ENCODE measurements around the gene LARGE2.

LARGE2 gene

DNA sequence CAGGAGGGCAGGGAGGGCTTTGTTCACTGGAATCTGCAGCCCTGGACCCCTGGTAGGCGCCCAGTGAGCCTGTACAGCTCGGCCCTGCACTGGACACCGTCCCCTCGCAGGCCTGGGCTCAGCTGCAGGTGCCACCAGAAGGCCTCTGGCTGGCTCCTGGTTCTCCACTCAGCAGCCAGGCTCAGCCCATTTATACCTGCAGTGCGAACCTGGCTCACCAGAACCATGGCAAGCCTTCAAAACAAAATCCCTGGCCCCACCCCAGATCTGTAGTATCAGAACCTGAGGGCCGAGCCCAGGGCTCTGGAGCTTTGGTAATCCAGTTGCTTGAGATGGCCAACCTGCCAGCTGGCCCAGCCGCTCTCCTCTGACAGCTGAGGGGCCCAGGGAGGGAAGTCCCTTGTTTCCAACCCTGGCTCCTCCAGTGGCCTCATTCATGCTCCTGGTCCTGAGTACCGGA is 14.5 kb upstream of the LARGE2 start:
- peak; percentile 9 for ATAC-seq
- TF ChIP-seq, protein P1, sequence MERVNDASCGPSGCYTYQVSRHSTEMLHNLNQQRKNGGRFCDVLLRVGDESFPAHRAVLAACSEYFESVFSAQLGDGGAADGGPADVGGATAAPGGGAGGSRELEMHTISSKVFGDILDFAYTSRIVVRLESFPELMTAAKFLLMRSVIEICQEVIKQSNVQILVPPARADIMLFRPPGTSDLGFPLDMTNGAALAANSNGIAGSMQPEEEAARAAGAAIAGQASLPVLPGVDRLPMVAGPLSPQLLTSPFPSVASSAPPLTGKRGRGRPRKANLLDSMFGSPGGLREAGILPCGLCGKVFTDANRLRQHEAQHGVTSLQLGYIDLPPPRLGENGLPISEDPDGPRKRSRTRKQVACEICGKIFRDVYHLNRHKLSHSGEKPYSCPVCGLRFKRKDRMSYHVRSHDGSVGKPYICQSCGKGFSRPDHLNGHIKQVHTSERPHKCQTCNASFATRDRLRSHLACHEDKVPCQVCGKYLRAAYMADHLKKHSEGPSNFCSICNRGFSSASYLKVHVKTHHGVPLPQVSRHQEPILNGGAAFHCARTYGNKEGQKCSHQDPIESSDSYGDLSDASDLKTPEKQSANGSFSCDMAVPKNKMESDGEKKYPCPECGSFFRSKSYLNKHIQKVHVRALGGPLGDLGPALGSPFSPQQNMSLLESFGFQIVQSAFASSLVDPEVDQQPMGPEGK (CRISPR knock-in tag; IDR thresholded peaks at IDR 0.05; ENCODE audit: borderline replicate concordance), result no peak
- TF ChIP-seq, protein P2, sequence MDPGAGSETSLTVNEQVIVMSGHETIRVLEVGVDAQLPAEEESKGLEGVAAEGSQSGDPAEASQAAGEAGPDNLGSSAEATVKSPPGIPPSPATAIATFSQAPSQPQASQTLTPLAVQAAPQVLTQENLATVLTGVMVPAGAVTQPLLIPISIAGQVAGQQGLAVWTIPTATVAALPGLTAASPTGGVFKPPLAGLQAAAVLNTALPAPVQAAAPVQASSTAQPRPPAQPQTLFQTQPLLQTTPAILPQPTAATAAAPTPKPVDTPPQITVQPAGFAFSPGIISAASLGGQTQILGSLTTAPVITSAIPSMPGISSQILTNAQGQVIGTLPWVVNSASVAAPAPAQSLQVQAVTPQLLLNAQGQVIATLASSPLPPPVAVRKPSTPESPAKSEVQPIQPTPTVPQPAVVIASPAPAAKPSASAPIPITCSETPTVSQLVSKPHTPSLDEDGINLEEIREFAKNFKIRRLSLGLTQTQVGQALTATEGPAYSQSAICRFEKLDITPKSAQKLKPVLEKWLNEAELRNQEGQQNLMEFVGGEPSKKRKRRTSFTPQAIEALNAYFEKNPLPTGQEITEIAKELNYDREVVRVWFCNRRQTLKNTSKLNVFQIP (CRISPR knock-in tag; IDR thresholded peaks at IDR 0.05; ENCODE audit: borderline replicate concordance, low read depth), result no peak
- TF ChIP-seq, protein P3, sequence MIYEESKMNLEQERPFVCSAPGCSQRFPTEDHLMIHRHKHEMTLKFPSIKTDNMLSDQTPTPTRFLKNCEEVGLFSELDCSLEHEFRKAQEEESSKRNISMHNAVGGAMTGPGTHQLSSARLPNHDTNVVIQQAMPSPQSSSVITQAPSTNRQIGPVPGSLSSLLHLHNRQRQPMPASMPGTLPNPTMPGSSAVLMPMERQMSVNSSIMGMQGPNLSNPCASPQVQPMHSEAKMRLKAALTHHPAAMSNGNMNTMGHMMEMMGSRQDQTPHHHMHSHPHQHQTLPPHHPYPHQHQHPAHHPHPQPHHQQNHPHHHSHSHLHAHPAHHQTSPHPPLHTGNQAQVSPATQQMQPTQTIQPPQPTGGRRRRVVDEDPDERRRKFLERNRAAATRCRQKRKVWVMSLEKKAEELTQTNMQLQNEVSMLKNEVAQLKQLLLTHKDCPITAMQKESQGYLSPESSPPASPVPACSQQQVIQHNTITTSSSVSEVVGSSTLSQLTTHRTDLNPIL (CRISPR knock-in tag; IDR thresholded peaks at IDR 0.05; ENCODE audit: low read depth), result no peak
- TF ChIP-seq ZNF8 (CRISPR knock-in tag; IDR thresholded peaks at IDR 0.05), result no peak
- TF ChIP-seq, protein P4, sequence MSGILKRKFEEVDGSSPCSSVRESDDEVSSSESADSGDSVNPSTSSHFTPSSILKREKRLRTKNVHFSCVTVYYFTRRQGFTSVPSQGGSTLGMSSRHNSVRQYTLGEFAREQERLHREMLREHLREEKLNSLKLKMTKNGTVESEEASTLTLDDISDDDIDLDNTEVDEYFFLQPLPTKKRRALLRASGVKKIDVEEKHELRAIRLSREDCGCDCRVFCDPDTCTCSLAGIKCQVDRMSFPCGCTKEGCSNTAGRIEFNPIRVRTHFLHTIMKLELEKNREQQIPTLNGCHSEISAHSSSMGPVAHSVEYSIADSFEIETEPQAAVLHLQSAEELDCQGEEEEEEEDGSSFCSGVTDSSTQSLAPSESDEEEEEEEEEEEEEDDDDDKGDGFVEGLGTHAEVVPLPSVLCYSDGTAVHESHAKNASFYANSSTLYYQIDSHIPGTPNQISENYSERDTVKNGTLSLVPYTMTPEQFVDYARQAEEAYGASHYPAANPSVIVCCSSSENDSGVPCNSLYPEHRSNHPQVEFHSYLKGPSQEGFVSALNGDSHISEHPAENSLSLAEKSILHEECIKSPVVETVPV (CRISPR knock-in tag; IDR thresholded peaks at IDR 0.05), result no peak
- no peak for TF ChIP-seq ZC3H10 (CRISPR knock-in tag; IDR thresholded peaks at IDR 0.05)
- TF ChIP-seq ESRRG (CRISPR knock-in tag; IDR thresholded peaks at IDR 0.05), result no peak
- no peak for TF ChIP-seq SNAI2 (CRISPR knock-in tag; IDR thresholded peaks at IDR 0.05)
- TF ChIP-seq OSR1 (CRISPR knock-in tag; IDR thresholded peaks at IDR 0.05), result no peak
- TF ChIP-seq PPARA (CRISPR knock-in tag; IDR thresholded peaks at IDR 0.05; ENCODE audit: borderline replicate concordance), result no peak
- TF ChIP-seq GLIS3 (CRISPR knock-in tag; IDR thresholded peaks at IDR 0.05), result no peak
- TF ChIP-seq ZNF565 (CRISPR knock-in tag; conservative IDR thresholded peaks at IDR 0.05; ENCODE audit: low read depth), result no peak
- no peak for TF ChIP-seq RARB (CRISPR knock-in tag; IDR thresholded peaks at IDR 0.05)
- TF ChIP-seq CSDC2 (CRISPR knock-in tag; IDR thresholded peaks at IDR 0.05), result no peak

DNA sequence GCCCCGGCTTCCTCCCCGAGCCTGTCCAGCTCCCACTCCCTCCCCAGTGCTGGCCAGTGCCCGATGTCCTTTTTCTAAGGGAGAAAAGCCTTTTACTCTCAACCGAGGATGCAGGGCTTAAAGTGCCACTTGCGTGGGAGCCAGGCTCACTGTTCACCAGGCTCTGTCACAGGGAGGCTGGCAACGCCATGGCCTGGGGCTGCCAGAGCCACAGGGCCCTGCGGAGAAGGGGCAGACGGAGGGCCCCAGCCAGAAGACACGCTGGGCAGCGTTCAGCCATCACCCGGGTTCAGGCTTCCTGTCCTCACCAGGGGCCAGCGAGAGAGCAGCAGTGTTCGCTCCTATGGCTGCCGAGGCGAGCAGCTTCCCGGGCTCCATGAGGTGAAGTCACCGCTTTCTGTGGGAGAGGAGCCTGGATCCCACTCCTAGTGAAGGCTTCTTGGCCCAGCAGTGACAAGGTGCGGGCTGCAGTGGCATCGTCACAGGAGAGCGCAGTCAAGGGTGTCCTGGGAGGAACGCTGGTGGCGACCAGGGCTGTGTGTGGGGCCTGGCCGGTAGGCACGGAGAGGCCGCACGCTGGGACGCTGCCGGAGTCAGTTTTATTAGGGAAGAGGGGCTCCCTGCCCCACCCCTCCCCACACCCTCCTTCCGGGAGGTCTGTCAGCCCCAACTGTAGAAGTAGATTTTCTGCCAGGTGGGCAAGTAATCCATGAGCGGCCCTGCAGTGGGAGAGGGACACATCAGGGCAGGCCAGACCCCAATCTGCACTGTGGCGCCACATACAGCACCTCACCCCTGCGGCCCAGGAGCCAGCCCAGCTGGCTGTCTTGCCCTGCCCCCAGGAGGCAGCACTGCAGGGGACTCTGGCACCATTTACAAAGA is 12.6 kb upstream of the LARGE2 start:
- ATAC-seq, result no peak
- no peak for TF ChIP-seq CSDC2 (CRISPR knock-in tag; IDR thresholded peaks at IDR 0.05)
- TF ChIP-seq OSR1 (CRISPR knock-in tag; IDR thresholded peaks at IDR 0.05), result no peak
- no peak for TF ChIP-seq ESRRG (CRISPR knock-in tag; IDR thresholded peaks at IDR 0.05)
- no peak for TF ChIP-seq ISL1 (CRISPR knock-in tag; IDR thresholded peaks at IDR 0.05)
- no peak for TF ChIP-seq ZNF70 (CRISPR knock-in tag; IDR thresholded peaks at IDR 0.05)

DNA sequence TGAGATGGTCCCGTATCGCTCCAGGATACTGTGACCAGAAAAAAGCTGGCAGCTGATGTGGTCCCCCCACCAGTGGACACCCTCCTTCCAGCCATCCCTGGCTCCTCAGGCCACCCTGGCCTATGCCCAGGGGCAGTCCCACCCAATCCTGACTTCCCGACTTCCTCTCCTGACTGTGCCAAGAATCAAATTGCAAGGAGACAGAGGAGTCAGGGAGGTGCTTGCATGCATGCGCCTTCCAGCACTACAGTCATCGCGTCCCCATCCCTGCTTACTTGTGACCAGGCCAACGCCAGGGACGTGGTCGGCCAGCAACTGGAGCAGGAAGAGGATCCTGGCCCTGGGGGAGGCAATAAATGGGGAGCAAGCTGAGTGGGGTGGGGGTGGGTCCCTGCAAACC is 11.8 kb upstream of the LARGE2 start:
- ATAC-seq, result no peak
- no peak for TF ChIP-seq ZNF70 (CRISPR knock-in tag; IDR thresholded peaks at IDR 0.05)
- no peak for TF ChIP-seq TOX (CRISPR knock-in tag; IDR thresholded peaks at IDR 0.05; ENCODE audit: borderline replicate concordance)
- no peak for TF ChIP-seq OSR1 (CRISPR knock-in tag; IDR thresholded peaks at IDR 0.05)
- TF ChIP-seq ZFP30 (CRISPR knock-in tag; IDR thresholded peaks at IDR 0.05), result no peak
- TF ChIP-seq, protein P2 (CRISPR knock-in tag; IDR thresholded peaks at IDR 0.05; ENCODE audit: borderline replicate concordance, low read depth), result no peak
- no peak for TF ChIP-seq PPARA (CRISPR knock-in tag; IDR thresholded peaks at IDR 0.05; ENCODE audit: borderline replicate concordance)
- no peak for TF ChIP-seq ESRRG (CRISPR knock-in tag; IDR thresholded peaks at IDR 0.05)
- TF ChIP-seq, protein P4 (CRISPR knock-in tag; IDR thresholded peaks at IDR 0.05), result no peak
- no peak for TF ChIP-seq RARB (CRISPR knock-in tag; IDR thresholded peaks at IDR 0.05)

Measured in SK-N-SH treated with all-trans-retinoic acid at 6 μM for 48 hours (cell line).